HG03442 (cell line): Measurements from ENCODE around the gene BATF.

Source experiments
- ATAC-seq: cut with Tn5 transposase; IDR thresholded peaks from one replicate; pipeline ENCODE4 v1.9.1; 2021; ENCODE audit warnings: mild to moderate bottlenecking, moderate library complexity; ENCODE audit not compliant: unreplicated experiment

The BATF gene

DNA sequence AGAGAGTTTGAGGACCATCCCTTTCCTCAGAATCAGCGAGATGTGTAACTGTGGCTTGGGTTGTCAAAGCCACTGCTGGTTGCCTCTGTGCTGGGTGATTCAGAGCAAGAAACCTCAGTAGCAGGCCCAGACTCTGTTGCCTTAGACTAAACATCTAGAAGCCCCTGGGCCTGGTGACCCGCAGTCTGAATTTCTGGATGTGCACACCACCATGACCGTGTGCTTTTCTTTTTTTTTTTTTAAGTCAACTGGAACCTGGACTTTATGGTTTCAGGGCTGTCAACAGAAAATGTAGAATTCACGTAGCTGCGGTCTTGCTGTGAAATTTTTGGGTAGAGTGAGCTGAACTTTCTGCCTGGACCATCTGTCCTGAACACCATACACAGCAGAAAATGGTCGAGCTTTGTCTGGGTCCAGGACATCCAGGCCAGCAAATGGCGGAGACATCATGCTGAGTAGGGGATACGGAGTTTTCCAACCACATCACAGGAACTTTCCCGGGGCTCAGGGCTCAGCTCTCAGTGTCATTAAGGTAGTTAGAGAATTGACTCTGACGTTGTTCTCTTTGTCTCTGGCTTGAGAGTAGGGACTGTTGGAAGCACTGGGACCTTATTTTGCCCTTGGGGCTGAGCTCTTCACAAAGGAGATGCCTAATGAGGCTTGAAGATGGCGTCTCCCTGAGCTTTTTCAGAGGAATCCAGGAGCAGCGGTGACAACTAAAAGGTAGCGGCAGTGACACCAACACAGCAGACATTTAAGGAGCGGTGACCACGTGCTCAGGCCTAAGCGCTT is 23.0 kb upstream of the BATF start:
- ATAC-seq = no peak

DNA sequence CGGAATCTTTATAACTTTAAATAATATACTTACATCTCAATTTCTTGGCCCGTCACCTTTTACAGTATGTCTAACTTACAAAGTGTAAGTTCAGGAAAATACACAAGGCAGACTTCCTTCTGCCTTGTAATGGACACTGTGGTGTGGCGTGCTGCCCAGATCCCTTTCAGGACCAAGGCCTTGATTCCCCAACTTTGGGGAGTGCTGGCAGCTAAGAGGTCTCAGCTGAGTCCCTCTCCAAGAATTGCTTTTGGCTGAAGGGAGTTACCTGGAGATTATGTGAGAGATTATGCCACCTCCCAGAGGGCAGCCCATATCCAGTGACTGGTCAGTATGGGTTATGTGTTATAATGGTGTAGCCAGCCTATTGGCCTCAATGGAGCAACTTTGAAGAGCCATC is 21.2 kb upstream of the BATF start:
- ATAC-seq = no peak

DNA sequence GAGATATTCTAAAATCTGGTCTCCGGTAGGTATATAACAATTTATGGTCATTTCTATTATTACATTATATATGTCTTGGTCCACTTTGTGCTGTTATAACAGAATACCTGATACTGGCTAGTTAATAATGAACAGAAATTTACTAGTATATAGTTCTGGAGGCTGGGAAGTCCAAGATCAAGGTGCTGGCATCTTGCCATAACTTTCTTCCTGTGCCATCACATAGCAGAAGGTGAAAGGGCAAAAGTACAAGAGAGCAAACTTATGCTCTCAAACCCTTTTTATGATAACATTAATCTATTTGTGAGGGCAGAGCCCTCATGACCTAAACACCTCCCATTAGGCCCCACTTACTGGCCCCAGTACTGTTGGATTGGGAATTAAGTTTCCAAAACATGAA is 17.9 kb upstream of the BATF start:
- ATAC-seq = no peak

DNA sequence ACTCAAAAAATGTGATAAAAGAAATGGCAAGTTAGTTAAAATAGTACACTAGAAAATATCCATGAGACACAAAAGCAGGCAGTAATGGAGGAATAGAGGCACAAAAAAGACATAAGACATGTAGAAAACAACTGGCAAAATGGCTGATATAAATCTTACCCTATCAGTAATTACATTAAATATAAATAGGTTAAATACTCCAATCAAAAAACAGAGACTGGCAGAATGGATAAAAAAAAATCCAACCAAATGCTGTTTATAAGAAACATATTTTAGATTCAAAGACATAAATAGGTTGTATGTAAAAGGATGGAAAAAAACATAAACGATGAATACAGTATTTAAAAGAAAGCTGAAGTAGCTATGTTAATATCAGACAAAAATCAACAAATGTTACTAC is 15.3 kb upstream of the BATF start:
- ATAC-seq = no peak

DNA sequence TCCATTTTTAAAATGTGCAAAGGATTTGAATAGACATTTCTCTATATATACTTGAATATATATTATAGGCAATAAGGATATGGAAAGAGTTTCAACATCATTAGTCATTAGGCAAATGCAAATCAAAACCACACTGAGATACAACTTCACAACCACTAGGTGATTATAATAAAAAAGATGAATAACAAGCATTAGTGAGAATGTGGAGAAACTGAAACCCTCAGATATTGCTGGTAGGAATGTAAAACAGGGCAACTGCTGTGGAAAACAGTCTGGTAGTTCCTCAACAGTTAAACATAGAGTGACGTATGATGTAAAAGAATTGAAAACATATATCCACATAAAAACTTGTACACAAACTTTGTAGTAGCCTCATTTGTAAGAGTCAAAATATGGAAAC is 11.7 kb upstream of the BATF start:
- no peak for ATAC-seq

DNA sequence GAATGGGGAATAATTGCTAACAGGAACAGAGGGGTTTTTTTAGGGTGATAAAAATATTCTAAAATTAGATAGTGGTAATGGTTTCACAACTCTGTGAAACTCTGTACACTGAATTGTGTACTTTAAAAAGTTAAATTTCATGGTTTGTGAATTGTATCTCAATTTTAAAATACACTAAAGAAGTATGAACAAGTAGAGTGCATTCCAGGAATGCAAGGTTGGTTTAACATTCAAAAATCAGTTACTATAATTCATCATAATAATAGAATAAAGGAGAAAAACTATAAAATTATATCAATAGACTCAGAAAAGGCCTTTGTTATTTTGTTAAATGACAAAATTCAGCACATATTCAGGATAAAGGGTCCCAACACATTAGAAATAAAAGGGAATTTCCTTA is 11.1 kb upstream of the BATF start:
- no peak for ATAC-seq

DNA sequence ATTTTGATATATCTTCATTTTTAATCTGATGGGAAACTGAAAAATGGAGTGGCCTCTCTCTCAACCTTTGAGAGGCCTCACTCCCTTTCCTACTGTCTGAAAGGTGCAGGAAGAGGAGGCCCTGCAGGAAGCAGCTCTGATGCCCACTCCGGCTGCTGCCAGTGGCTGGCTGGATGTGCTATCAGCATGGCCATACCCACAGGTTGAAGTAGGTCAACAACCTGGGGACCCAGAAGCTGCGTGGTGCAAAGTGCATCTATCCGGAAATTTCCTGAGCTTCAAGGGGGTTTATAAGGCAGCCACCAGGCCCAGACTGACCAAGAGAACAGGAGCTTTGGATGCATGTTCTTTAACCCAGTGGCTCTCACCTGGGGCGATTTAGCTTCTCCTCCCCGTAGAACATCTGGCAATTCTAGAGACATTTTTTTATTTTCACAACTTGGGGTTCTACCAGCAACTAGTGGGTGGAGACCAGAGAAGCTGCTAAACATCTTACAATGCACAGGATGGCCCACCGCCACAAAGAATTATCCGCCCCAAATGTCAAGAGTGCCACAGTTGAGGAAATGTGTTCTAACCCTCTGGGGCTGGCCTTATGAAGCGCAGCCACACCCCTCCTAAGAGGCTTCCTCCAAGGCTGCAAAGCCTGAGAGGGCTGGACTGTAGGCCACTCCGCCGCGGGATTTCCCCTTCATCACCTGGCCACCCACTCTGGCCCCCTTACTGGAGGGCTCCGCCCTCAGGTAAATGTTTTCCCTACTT is 8.2 kb upstream of the BATF start:
- ATAC-seq = no peak

DNA sequence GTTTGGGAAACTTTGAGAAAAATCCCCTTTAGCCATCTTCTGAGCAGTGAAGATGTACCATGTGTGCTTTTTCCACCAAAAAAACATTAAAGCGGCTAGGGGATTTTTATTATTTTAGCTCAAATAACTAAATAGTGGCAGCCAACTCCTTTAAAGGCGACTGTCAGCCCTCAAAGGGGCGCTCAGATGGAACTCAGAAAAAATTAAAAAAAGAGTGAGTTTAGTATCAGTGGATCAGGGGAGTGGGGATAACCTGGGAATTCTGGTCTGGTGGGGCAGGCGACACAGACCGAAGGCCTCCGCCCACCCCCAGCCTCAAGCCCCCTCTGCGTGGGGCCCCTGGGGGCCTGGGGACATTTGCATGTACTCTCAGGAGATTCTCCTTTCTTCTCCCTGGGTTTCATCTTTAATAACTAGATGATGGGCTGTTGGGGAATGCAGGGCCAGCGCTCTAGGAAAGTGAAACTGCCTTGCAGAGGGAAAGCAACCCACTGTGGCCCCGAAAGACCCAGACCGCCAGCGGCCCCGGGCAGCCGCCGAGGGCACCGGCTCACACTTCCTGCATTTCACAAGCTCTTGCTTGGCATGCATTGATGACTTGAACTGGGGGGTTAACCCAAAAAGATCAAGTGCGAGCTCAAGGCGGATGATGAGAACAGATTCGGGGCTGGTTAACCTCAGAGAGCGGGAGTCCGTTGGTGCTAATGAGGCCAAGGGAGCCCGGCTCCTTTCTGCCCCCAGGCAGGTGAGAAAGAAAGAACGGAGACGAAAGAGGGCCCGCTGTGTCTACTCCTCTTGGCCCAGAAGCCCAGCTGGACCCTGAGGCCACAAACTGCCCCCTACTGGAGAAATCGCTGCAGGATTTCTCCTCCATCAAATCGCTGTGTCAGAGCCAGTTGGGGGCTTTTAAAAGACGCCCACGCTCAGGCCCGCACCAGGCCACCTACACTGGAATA is 7.3 kb upstream of the BATF start:
- ATAC-seq = no peak

DNA sequence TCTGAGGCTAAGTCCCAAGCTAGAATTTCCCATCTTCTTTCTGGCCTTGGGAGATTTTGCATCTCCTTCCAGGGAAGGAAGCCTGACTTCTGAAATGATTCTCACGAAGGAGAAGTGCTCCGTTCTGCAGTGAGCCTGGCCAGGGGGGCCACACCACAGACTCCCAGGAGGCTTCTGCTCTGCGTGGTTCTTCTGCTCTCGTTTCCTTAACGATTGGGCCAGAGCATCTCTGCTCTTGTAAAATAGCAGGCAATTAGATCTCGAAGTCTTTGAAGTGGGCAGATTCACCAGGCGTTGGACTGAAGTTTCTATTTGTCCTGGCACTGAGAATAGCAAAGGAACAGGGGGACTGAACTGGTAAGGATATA is 6.7 kb upstream of the BATF start:
- ATAC-seq = no peak

DNA sequence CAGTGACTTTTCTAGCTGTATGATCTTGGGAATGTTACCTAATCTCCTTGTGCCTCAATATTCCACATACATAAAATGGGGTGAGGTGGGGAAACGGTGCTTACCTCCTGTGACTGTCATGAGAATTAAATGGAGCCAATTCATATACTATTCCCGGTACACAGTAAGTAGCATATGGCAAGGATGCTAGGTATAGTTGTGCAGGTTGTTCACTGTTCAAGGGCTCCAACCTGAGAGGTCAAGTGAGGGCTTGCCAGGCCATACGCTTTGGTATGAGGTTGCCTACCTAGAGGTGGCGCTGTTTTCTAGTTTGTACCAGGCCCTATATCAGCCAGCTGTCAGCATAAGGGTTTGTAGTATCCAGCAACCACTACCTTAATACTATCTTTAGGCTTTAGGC is 3.6 kb upstream of the BATF start:
- no peak for ATAC-seq

DNA sequence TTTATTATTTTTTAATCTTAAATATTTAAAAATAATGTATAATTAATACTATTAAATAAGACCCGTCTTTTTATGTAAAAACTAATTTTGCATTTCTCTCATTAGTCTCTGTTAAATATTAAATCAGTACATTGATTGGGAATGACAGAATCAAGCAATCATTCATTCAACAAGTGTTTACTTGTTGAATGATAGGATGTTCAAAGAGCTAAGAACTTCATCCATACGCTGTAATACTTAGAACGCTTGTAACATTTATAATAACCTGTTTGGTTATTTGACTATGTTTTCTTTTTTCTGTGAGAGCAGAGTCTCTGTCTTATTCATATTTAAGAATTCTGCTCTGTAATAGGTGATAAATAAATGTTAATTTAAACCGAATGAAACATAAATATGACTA is 2.9 kb upstream of the BATF start:
- ATAC-seq = no peak

DNA sequence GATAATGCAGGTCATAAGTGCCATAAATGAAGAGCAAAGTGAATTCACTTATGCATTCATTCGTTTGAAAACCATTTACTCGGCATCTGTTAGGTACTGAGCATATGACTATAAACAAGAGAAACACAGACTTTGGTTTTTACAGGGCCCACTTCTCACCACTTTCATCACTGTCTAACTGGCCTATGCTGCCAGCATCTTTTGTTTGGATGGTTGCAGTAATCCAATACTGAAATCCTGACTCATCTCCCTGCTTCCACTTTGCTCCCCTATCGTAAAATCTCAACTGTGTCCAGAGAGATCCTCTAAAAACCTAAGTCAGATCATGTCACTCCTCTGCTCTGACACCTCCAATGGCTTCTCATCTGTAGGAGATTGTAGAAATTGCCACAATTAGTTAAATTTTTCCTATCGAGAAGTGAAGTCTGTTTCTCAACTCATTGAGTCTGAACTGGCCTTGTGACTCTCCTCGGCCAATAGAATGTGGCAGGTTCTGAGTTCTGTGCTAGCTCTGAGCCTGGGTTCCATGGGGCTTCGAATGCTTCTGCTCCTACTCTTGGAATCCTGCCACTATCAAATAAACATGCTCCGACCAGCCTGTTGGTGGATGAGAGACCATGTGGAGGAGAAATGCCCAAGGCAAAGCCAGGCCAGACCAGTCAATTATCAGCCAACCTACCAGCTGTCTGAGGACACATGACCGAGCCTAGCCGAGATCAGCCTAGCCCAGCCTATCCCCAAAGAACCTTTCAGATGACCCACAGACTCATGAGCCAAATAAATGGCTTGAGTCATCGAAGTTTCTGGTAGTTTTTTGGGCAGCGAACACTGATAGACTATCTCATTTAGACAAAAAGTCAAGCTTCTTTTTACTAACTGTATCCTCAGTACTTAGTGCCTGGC is 2.2 kb upstream of the BATF start:
- ATAC-seq = no peak

DNA sequence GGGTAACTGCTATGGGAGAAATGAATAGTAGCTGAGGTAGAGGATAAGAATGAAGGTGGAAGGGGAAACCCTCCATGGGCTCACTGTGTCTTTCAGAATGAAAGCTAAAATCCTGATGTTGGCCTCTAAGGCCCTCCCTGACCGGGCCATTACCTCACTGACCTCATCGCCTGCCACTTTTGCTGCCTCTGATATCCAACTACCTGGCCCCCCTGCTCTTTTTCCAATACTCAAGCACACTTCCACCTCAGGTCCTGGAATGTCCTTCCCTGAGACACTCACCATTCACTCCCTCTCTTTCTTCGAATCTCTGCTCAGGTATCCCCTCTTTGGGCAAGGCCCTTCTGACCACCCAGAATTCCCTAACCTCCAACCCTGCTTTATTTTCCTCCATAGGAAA is 1.4 kb upstream of the BATF start:
- ATAC-seq = no peak

DNA sequence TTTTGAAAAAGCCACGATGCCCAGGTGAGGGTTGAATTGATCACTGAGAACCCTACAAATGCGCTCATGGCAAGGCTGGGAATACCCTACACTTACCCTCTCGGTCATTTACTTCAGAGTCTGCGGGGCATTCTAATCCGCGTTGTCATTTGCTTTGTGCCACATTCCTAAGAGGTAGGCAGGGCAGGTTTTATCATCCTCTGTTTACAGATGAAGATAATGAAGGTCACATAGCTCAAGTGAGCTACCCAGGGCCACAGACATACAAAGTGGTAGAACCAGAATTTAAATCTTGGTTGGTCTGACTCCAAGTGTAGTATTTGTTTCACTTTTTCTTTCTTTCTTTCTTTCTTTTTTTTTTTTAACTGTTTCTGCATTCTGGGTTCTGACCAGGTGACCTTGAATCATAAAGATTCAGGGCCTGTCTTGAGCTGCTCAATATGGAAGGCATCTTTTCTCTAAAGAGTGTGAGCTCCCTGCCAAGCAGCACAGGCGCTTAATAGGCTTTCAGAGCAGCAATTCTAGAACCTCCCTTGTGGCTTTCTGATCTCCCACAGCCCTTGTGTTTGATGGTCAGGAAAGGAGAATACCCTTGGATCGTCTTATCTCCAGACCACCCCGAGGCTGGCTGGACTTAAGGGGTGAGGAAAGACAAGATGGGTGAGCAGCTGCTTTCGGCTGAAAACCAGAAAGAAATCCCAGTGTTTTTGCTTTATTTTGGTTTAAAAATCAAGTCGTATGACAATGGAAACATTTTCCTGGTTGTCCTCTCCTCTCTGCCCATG is 662 bp upstream of the BATF start:
- no peak for ATAC-seq

DNA sequence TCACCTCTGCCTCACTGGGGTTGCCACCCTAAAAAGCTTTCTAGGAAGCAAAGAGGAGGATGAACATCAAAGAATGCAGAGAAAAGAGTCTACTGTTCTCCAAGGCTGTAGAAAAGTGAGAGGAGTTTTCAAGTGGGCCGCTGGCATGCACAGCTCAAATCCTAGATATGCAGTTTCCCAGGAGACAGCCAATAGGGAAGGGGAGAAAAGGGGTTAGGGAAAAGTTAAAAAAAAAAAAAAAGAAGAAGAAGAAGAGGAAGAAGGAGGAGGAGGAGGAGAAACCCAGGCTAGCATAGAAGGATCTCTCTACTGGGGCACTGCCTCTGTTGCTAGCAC is 682 bp downstream of the BATF start:
- no peak for ATAC-seq

DNA sequence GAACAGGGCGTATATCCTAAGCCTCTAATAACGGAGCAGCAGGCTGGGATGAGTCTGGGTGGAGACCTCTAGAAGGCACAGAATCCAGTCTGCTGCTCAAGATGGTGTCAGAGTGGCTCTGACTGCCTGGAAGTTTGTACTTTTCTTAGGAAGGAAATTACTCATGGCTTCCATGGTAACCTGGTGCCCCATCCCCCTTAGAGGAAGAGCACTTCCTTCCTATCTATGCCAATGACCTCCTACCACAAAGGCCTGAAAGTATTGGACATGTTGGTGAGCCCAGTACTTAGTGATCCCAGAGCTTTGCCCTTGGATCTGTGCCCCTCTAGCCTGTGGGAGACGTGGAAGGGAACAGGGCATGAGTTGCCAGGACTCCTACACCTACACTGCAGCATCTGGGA is 1.5 kb downstream of the BATF start:
- ATAC-seq = no peak

DNA sequence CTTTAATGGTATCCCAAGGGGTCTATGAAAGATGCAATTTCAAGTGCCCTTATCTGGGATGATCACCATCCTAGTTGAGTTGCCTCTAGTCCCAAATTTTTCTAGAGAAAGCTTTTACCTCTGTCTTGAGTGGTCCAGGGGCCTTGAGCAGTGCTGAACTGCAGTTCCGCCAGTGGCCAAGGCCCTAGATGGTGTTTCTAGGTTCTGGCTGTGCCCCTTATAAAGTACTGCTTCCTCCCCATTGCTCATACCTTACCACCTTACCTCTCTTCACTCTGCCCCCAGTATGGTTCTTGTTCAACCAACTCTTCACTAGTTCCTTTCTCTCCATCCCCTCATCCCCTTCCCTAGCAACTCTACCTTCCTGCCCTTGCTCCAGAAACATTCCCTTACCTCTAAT is 3.7 kb downstream of the BATF start:
- ATAC-seq = no peak

DNA sequence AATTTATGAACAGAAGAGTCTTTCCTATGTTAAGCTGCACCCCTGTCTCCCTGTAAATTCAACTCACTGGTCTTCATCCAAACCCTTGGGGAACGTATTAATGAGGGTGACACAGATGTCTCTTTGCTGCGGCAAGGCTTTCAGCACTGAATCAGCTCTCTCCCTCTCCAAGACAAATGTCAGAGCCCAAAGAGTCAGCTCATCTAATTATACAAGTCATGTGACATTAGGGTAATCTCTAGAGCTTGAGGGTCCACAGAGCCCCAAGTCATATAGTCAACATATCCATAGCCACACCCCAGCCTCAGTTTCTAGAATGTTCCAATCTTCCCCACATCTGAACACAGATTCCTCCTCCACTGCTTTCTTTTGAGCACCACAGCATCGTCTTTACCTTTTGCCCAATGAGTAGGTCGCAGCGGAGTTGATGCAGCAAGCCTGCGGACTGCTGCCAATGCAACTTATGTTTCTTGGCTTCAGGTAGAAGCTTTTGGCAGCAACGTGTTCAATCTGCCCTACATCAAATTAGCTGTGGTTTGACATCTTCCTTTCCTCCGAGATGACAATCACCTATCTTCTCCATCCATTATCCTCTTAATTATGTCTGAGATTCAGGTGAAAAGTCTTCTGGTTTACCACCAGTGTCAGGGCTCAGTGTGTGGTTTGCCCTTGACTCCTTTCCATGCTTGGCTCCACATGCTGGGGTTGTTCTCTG is 5.3 kb downstream of the BATF start:
- no peak for ATAC-seq

DNA sequence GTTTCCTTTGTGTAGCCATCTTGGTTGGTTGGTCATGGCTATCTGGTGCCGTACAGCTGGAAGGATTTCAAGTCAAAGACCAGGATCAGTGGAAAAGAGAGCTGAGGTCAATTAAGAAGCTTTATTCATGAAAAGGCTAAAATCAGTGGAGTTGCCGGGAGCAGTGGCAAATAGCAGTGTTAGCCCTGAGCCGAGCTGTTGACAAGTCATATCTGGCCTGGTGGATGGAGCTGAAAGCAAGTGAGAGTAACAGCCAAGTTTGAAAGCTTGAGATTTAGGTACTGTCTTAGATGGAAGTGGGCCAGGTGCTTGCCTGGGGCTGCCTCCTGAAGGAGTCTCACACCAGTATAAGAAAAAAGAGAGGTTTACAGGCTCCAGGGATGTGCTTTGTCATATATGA is 9.0 kb downstream of the BATF start:
- no peak for ATAC-seq
